Measurements from ENCODE around the gene BAIAP2L1.

- no peak for TF ChIP-seq CTCF (IDR thresholded peaks at IDR 0.05)
- no peak for TF ChIP-seq POLR2A (IDR thresholded peaks at IDR 0.05)
Observed at GRCh38 chr7:98282703-98283102, 118.2 kb downstream of the BAIAP2L1 start.

Data from uterus (tissue), 2 donors.